HG02571 (cell line): ENCODE data around the gene AP5S1.
"Not testable (repeated sequence)": the region's sequence is repeated elsewhere in the genome, so short reads cannot be mapped to it uniquely, and the experiment has no call there.

Source experiments
- ATAC-seq: cut with Tn5 transposase; IDR thresholded peaks from one replicate; pipeline ENCODE4 v1.9.1; 2021; ENCODE audit warnings: mild to moderate bottlenecking, moderate library complexity; ENCODE audit not compliant: unreplicated experiment

AP5S1 gene

DNA sequence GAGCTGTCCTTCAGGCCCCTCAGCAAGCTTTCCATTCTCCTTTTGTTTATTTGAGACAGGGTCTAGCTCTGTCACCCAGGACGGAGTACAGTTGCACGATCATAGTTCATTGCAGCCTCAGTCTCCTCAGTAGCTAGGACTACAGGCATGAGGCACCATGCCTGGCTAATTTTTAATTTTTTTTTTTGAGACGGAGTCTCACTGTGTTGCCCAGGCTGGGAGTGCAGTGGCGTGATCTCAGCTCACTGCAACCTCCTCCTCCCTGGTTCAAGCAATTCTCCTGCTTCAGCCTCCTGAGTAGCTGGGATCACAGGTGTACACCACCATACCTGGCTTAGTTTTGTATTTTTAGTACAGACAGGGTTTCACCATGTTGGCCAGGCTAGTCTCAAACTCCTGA, 31.1 kb upstream of the AP5S1 start:
- ATAC-seq: not testable (repeated sequence)

DNA sequence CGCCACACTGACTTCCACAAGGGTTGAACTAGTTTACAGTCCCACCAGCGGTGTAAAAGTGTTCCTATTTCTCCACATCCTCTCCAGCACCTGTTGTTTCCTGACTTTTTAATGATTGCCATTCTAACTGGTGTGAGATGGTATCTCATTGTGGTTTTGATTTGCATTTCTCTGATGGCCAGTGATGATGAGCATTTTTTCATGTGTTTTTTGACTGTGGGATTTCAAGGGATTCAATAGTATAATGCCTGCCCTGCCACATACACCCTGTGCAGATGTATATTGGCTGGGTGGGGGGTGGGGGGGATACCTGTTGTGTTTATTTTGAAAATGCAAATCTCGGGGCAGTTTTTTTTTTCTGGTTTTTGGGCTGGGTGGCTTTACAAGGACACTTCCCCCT, 26.2 kb upstream of the AP5S1 start:
- not testable (repeated sequence) for ATAC-seq

DNA sequence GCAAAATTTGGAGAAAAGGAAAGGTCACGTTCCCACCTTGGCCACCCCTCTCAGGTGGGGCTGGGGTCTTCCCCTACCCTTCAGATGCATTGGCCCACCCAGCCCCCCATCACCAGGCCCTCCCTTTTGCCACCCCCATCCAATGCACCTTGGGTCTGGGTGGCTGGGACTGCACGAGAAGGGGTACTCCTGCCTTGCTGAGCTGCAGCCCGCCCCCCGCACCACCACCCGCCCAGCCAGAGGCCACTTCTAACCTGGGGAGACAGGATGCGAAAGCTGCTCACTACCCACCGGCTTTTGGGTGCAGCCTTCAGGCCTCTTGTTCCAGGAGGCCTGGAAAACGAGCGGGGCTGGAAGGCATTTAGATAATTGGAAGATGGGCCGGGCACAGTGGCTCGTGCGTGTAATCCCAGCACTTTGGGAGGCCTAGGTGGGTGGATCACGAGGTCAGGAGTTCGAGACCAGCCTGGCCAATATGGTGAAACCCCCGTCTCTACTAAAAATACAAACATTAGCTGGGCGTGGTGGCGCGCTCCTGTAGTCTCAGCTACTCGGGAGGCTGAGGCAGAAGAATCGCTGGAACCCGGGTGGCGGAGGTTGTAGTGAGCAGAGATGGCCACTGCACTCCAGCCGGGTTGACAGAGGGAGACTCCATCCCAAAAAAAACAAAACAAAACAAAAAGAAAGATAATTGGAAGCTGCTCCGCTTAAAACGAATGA, 25.5 kb upstream of the AP5S1 start:
- no peak for ATAC-seq

DNA sequence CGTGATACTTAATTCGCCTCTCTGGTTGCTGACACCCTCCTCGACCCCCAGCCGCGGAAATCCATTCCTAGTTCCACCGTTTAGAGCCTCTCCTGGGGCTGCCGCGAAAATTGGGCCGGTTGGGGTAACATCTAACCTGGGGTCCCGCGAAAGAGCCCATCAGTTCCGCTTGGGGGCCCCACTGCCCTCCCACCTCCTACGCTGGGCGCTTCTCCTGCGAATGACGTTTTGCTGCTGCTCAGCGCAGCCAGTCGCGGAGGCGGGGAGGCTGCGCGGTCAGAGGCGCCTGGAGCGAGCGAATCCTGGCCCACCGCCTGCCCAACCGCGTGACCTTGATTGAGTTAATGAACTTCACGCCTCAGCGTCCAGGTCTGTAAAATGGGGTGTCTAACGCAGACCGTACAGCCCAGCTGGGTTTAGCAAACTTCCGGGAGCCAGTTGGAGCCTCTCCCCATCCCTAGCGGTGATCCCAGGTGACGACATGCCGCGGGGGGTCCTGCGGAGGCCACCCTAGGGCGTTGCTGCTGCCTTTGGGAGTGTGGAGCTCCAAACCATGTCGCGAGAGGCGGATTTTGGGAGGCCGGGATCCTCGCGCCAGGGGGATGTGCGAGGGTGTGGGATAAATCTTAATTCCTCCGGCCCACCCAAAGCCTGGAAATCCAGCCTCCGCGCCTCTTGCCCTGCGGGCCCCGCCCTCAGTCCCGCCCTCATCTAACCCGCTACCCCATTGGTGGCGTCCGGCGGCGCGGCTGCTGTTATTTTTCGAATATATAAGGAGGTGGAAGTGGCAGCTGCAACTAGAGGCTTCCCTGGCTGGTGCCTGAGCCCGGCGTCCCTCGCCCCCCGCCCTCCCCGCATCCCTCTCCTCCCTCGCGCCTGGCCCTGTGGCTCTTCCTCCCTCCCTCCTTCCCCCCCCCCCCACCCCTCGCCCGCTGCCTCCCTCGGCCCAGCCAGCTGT, 24.6 kb upstream of the AP5S1 start, which contains the start of gene CDC25B:
TSS of gene CDC25B (plus strand) at position 800 of the 958 bp plus-strand sequence. CDS start 222 bp downstream, outside the sequence.
- peak; percentile 63 for ATAC-seq

DNA sequence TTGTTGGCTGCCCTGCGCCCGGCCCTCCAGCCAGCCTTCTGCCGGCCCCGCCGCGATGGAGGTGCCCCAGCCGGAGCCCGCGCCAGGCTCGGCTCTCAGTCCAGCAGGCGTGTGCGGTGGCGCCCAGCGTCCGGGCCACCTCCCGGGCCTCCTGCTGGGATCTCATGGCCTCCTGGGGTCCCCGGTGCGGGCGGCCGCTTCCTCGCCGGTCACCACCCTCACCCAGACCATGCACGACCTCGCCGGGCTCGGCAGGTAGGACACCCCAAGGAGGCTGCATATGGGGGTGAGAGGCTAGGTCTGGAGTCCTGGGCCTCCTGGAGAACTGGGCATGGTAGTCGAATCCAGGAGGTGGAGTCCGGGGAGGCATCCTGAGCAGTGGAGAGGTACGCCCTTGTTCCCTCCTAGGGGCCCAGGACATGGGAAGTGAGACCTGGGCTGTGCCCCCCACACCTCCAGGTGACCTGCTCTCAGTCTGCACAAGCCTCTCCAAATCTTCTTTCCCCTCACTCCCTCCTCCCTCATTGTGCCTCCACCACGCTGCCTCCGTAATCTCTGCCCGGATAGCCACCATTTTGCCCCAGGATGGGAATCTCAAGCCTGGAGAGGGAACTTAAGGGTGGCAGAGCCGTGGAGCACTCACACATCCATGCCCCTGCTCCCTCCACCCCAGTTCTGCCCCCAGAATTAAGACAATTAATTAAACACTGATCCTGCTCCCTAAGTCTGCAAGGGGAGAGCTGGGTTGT, 23.7 kb upstream of the AP5S1 start:
- ATAC-seq: no peak

DNA sequence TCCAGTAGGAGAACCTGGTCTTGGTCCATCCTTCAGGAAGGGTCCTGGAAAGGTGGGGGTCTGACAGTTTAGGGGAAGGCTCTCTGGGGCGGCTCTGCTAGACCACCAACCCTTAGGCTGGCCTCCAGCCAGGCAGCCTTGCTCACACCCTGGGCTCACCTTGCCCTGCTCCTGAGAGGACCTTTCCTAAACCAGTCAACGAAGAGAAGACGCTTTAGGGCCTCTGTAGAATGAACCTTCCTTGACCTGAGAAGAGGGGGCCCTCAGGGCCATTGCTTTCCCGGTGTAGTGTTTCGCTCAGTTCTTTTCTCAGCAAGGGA, 23.2 kb upstream of the AP5S1 start:
- ATAC-seq: no peak

DNA sequence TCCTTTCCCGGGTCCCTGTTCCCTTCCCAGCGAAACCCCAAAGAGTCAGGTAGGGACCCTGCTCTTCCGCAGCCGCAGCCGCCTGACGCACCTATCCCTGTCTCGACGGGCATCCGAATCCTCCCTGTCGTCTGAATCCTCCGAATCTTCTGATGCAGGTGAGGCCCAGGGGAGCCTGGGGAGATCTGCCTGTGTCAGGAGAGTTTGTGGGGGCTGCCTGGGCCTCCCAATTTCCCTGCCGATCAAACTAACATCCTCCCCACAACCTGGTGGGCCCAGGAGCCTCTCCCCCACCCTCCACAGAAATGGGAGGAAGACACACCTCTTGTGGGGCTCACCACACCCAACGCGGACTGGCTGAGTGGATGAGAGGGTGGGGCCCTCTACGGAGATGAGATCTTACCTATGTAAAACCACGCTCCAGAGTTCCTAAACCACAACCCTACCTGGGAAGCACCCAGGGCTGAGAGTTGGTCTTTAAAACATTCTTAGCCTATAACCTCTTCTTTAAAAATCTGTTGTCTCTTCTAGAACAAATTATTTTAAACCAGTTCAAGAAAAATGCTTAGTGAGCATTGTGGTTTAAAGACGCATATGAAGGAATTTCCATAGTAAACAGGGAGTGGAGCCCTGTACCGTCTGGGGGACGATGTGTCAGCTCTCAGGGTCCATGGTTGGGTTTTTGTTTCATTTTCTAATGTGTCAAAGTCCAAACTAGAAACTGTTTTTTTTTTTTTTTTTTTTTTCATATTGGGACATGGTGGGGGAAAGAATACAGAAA, 22.6 kb upstream of the AP5S1 start:
- ATAC-seq: no peak

DNA sequence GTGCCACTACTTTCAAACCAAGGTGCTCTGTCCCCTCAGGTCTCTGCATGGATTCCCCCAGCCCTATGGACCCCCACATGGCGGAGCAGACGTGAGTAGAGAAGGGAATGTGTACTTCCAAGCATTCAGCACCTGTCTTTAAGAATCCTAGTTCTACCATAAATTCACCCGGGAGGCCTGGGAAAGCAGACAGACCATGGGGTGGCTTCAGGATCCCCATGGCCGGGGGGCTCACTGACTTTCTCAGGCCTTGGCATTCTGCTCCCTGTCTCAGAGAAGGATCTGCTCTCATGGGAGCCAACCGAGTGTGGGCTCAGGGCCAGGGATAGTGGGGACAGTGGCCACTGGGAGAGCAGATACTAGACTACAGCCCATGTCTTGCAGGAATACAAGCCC, 22.0 kb upstream of the AP5S1 start:
- no peak for ATAC-seq

DNA sequence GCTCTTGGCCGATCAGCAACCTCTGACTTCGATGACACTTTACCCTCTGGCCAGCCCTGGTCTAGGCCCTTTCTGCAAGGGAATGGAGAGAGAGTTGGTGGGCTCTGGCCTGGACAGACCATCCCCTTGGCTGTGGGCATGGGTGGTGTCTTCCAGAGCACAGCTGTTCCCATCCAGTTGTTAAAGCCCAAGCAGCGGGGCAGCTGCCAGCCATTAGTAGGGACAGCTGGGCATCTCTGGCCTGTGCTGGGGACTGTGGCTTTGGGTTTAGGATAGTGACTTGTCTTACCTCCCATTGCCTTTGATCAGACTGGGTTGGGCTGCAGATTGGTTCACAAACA, 21.5 kb upstream of the AP5S1 start:
- no peak for ATAC-seq

DNA sequence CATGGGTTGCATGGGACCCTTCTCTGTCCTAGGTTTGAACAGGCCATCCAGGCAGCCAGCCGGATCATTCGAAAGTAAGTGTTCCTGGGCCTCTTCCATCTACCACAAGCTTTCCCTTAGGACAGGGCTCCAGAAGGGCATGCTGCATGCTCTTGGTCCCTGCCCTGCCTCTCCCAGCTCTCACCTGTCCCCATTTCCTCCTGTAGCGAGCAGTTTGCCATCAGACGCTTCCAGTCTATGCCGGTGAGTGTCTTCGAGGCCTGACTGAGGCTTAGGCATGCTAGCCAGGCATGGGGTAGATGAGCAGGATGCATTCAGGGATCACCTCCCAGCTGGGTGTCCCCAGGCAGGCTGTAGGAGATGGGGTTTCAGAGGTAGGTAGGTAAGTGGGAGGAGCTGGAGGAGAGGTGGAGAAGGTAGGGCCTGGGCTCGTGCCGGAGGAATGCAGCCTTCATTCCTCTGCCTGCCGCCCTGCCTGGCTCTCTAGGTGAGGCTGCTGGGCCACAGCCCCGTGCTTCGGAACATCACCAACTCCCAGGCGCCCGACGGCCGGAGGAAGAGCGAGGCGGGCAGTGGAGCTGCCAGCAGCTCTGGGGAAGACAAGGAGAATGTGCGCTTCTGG, 20.0 kb upstream of the AP5S1 start:
- no peak for ATAC-seq

DNA sequence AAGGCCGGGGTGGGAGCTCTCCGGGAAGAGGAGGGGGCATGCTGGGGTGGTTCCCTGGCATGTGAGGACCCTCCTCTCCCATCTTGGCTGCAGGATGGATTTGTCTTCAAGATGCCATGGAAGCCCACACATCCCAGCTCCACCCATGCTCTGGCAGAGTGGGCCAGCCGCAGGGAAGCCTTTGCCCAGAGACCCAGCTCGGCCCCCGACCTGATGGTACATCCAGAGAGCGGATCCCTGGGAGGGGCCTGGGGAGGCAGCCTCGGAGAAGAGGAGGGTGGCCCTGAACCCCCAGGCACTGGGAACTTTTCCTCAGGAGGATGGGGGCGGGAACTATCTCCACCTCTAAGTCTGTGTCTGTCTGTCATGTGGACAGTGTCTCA, 19.5 kb upstream of the AP5S1 start:
- no peak for ATAC-seq

DNA sequence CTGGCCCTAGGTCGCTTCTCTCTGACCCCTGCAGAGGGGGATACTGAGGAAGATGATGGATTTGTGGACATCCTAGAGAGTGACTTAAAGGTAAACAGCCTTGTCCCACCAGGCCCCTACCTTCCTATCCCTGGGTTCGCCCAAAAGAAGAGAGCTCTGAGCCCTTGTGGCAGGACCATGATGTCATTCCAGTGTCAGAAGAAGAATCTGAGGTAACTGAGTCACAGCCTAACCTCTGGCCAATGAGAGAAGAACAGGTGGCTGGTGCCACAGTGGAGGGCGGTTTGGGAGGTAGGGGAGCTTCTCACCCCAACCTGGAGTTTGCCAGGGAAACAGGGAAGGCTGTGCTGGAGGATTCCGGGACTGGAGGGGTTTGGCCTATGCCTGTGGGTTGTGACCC, 19.0 kb upstream of the AP5S1 start:
- ATAC-seq: no peak

DNA sequence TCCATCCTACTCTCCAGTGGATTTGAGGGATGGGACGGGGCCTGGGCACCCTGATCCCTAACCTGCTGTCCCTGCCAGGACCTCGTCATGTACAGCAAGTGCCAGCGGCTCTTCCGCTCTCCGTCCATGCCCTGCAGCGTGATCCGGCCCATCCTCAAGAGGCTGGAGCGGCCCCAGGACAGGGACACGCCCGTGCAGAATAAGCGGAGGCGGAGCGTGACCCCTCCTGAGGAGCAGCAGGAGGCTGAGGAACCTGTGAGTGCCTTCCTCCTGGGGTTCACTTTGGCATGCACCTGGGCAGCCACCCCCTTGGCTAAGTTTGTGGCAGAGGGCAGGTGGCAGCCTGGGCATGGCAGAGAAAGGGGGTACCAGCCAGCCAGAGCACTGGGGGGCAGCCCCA, 18.5 kb upstream of the AP5S1 start:
- no peak for ATAC-seq

DNA sequence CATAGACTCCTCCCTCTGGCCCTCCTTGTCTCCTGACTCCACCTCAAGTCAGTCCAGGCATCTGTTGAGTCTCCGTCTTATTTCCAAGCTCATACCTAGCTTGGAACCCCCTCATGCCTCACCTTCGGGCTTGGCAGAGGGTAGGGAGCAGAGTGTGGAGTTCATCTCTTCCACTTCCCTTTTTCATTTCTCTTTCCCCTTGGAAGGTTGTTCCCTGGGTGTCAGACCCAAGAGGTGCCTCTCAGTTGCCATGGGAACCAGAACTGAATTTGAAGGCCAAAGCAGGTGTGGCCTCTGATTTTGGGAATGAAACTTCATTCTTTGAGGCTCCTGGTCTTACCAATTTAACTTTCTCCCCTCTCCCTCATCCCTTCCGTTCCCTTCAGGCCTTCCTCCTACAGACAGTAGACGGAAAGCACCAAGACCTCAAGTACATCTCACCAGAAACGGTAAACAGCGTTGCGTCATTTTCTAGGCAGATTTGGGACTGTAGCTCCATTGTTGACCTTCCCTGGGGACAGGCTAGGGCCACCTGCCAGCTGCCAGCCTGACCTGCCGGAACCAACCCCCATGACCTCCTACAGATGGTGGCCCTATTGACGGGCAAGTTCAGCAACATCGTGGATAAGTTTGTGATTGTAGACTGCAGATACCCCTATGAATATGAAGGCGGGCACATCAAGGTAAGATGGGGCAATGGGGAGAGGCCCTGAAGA, 17.7 kb upstream of the AP5S1 start:
- no peak for ATAC-seq

DNA sequence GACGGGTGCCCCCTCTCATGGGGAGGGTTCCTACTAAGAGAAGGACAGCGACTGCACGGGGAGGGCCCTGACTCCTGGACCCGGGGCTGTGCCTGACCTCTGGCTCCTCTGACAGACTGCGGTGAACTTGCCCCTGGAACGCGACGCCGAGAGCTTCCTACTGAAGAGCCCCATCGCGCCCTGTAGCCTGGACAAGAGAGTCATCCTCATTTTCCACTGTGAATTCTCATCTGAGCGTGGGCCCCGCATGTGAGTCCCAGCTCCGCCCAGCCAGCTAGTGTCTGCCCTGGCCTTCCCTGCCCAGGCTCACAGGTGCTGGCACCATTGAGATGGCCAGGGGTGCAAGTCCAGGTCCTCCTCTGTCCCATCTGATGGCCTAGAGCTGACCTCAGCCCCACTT, 17.1 kb upstream of the AP5S1 start:
- ATAC-seq: no peak

DNA sequence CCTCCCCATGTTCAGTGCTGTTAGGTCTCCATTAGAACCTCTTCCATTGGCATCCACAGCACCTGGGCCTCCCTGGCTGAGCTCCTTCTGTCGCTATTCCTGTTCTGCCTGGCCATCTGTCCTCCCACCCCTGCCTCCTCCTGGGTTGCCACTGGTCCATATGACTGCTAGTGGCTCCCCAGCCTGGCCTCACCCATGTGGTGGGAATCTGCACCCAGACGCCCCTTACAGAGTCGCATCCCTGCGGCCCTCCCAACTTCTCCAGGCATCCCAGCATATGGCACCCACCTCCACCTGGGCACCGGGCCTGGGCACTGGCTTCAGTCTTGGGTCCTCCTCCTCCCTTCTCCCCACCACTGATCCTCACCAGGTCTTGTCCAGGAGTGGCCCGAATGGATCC, 16.5 kb upstream of the AP5S1 start:
- ATAC-seq: no peak

DNA sequence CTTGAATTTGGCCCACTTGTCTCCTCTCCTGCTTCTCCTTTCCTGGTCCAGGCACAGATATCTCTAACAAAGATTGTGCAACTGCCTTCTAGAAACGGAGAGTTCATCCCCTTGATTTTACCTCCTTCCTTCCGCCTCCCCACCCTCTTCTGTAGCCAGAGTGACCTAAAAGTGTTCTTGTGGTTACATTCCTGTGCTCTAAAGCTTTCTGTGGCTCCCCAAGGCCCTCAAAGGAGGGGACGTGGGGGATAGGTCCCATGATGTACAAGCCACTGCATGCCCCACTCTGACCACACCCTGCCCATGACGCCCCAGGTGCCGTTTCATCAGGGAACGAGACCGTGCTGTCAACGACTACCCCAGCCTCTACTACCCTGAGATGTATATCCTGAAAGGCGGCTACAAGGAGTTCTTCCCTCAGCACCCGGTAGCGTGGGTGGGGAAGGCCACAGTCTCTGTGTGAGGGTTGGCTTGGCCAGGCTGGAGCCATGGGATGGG, 16.0 kb upstream of the AP5S1 start:
- no peak for ATAC-seq

DNA sequence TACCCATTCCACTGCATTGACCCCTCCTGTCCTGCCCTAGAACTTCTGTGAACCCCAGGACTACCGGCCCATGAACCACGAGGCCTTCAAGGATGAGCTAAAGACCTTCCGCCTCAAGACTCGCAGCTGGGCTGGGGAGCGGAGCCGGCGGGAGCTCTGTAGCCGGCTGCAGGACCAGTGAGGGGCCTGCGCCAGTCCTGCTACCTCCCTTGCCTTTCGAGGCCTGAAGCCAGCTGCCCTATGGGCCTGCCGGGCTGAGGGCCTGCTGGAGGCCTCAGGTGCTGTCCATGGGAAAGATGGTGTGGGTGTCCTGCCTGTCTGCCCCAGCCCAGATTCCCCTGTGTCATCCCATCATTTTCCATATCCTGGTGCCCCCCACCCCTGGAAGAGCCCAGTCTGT, 15.6 kb upstream of the AP5S1 start:
- no peak for ATAC-seq

DNA sequence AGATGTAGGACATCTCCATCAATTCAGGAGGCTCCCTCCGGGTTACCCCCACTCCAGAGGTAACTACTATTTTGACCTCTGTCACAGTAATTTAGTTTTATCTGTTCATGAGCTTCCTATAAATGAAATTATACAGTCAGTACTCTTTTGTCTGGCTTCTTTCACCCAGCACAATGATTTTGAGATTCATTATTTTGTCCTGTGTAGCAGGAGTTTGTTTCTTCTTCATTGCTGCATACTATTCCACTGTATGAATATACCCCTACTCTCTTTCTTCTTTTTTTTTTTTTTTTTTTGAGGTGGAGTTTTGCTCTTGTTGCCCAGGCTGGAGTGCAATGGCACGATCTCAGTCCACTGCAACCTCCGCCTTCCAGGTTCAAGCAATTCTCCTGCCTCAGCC, 11.8 kb upstream of the AP5S1 start:
- ATAC-seq: no peak
